EH (cell line): ENCODE results near the gene SLC7A5.
"Not testable (repeated sequence)": the region's sequence is repeated elsewhere in the genome, so short reads cannot be mapped to it uniquely, and the experiment has no call there.

Experiments used
- DNase-seq: peaks from one replicate; pipeline ENCODE4 v3.0.0-alpha.2; 2015; ENCODE audit warnings: low read depth

SLC7A5 gene

GRCh38 chr16:87861300-87862099 lies 7.8 kb downstream of the SLC7A5 start:
- not testable (repeated sequence) for DNase-seq

- DNase-seq = peak; percentile 88
Observed at GRCh38 chr16:87860553-87861299, 8.6 kb downstream of the SLC7A5 start.

GRCh38 chr16:87858151-87858993 lies 10.9 kb downstream of the SLC7A5 start:
- not testable (repeated sequence) for DNase-seq

- DNase-seq = no peak
Observed at GRCh38 chr16:87856791-87857228, 12.5 kb downstream of the SLC7A5 start.

GRCh38 chr16:87855852-87856715 lies 13.2 kb downstream of the SLC7A5 start:
- peak; percentile 85 for DNase-seq

- no peak for DNase-seq
Observed at GRCh38 chr16:87854907-87855683, 14.2 kb downstream of the SLC7A5 start.

- no peak for DNase-seq
Observed at GRCh38 chr16:87854053-87854906, 15.0 kb downstream of the SLC7A5 start.

GRCh38 chr16:87853411-87854052 lies 15.8 kb downstream of the SLC7A5 start:
- peak; percentile 96 for DNase-seq

GRCh38 chr16:87851601-87852000 lies 17.7 kb downstream of the SLC7A5 start:
- DNase-seq = no peak

- DNase-seq = no peak
Observed at GRCh38 chr16:87851141-87851587, 18.1 kb downstream of the SLC7A5 start.

GRCh38 chr16:87850009-87851006 lies 19.0 kb downstream of the SLC7A5 start:
- DNase-seq = peak; percentile 62

- DNase-seq = no peak
Observed at GRCh38 chr16:87849419-87850008, 19.8 kb downstream of the SLC7A5 start.

GRCh38 chr16:87848676-87849345 lies 20.5 kb downstream of the SLC7A5 start:
- DNase-seq = no peak

GRCh38 chr16:87847785-87848675 lies 21.3 kb downstream of the SLC7A5 start:
- DNase-seq = no peak

GRCh38 chr16:87847467-87847784 lies 21.9 kb downstream of the SLC7A5 start:
- no peak for DNase-seq
